Right ventricle myocardium inferior (tissue), 1 donor: Measurements from ENCODE around the gene KMO. TPM values are rescaled to one million over a fixed set of nuclear protein-coding genes. Genes with fewer than 3 reads are reported as not detected.

Experiments used
- ATAC-seq: fragments of 200-7000 bp; cut with Tn5 transposase; one replicate; pipeline ENCODE4 v1.9.1; 2020; ENCODE audit warnings: mild to moderate bottlenecking, moderate library complexity
- DNase-seq: peaks from one replicate; pipeline ENCODE4 v3.0.0; 2021; ENCODE audit errors: missing footprints
- intact Hi-C: fragments of 100-400 bp; cut with DNase I; formaldehyde crosslinking; loops from one replicate; pipeline ENCODE4 v1.11.0; 2022
- total RNA-seq: library from RNA; stranded (reverse); fragmentation: NEBNext Ultra II Directional; extraction: Animal tissue kit (Norgen Biotek cat#: 25700); gene quantifications from one replicate; pipeline ENCODE4 v1.2.1, GENCODE V29; 2021
- donor health status: DM: no; HTN: yes; CAD: no; lungs with severe emphysema.

Gene KMO
- total RNA-seq, 1 donor from 2014 or later, result 0.22 TPM

- no peak for DNase-seq
- intact Hi-C loops, result no loop called here
- no peak for ATAC-seq
These were observed 57.3 kb downstream of the KMO start for GRCh38 chr1:241589521-241589920.

- intact Hi-C loops, result no loop called here
- DNase-seq, result no peak
- no peak for ATAC-seq
These were observed 58.5 kb downstream of the KMO start for GRCh38 chr1:241590719-241591118.

- no peak for ATAC-seq
- intact Hi-C loops, result no loop called here
These were observed 59.1 kb downstream of the KMO start for GRCh38 chr1:241591317-241591716.

GRCh38 chr1:241591736-241592135 lies 59.6 kb downstream of the KMO start:
- ATAC-seq (no peak), DNase-seq (no peak)

More at GRCh38 chr1:241591317-241591716, 59.1 kb downstream of the KMO start:
- DNase-seq, result no peak

GRCh38 chr1:241592273-241592958 lies 60.2 kb downstream of the KMO start:
- ATAC-seq, result no peak

More at GRCh38 chr1:241591736-241592135, 59.6 kb downstream of the KMO start:
- intact Hi-C loops, result no loop called here

GRCh38 chr1:241593186-241593585 lies 61.0 kb downstream of the KMO start:
- no peak for ATAC-seq
- intact Hi-C loops, result no loop called here

More at GRCh38 chr1:241592273-241592958, 60.2 kb downstream of the KMO start:
- DNase-seq, result no peak
- intact Hi-C loops, result no loop called here

DNA sequence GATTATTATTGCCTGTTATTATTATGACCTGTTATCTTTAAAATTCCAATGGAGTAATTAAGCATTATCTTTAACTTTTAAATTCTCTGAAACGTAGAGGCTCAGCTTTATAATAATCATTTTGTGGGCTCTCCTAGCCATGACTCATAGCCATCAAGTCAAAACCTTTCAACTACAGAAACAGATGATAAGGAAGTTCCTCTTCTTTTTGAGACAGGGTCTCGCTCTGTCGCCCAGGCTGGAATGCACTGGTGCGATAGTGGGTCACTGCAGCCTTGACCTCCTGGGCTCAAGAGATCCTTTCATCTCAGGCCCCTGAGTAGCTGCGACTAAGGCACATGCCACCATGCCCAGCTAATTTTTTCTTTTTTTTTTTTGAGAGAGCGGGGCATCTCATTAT lies 64.5 kb downstream of the KMO start:
- DNase-seq, result no peak
- intact Hi-C loops, result no loop called here
- no peak for ATAC-seq

More at GRCh38 chr1:241593186-241593585, 61.0 kb downstream of the KMO start:
- DNase-seq, result no peak

GRCh38 chr1:241598249-241598648 lies 66.1 kb downstream of the KMO start:
- intact Hi-C loops, result no loop called here
- ATAC-seq, result no peak
- DNase-seq, result no peak

GRCh38 chr1:241600496-241600901 lies 68.3 kb downstream of the KMO start:
- no peak for DNase-seq
- no peak for ATAC-seq
- intact Hi-C loops, result no loop called here

GRCh38 chr1:241603731-241604245 lies 71.6 kb downstream of the KMO start:
- ATAC-seq (no peak), DNase-seq (no peak)
- intact Hi-C loops, result no loop called here

DNA sequence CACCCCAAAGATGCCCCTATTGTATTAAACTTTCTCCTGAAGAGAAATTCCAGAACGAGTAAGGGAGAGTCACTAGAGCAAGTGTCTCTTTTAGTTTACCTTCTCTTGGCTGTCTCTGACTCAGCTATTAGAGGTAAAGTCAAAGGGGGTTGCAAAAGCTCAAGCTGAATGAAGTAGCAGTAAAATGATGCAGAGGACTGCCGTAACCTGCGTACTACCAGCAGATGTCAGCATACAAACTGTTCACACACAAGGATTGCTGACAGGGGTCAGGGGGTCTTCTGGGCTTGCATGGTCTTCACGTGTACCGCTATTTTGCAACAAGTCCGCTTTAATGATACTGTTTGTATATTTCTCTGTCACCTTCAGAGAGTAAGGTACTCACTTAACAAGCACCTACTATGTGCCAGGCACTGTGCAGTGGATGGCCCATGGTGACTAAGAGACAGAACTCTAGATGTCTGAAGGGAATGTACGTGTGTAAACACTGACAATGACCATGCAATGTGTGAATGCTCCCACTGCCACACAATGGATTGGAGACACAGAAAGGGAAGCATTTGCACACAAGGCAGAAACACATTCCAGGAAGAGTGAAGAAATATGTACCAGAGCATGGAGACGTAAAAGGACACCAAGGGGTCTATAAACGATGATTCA lies 73.1 kb downstream of the KMO start:
- ATAC-seq (no peak), DNase-seq (no peak)
- intact Hi-C loops, result no loop called here

DNA sequence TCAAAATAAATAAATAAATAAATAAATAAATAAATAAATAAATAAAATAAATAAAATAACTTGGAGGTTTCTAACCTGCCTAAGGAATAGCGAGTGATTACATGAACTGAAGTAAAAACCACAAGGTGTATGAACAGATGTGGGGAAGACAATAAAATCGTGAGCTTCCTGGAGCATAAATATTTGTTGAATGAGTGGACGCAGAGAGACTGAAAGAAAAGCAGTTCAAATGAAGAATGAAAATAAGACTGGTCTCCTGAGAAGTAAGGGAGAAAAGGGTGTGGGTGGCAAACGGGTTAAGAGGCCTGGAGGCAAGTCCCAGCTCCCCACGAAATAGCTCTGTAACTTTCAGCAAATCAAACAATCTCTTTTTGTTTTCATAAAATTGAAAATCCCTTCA lies 74.4 kb downstream of the KMO start:
- intact Hi-C loops, result no loop called here
- ATAC-seq (no peak), DNase-seq (no peak)

GRCh38 chr1:241607497-241607896 lies 75.3 kb downstream of the KMO start:
- no peak for ATAC-seq
- intact Hi-C loops, result no loop called here
- DNase-seq, result no peak

GRCh38 chr1:241608379-241609033 lies 76.3 kb downstream of the KMO start:
- no peak for DNase-seq
- intact Hi-C loops, result no loop called here
- ATAC-seq, result no peak

GRCh38 chr1:241610056-241610815 lies 78.1 kb downstream of the KMO start:
- ATAC-seq, result peak; percentile 70
- DNase-seq, result no peak
- intact Hi-C loops, result loop anchor here (5.0 to 10.0 kb wide), 2 partner anchors 237 to 385 kb away; partner anchors contain the start of genes EXO1 and MAP1LC3C

- ATAC-seq (peak; percentile 83), DNase-seq (no peak)
- intact Hi-C loops, result loop anchor here (5.0 to 10.0 kb wide), 2 partner anchors 236 to 384 kb away; partner anchors contain the start of genes EXO1 and MAP1LC3C
These were observed 78.9 kb downstream of the KMO start for GRCh38 chr1:241611063-241611462.

- ATAC-seq (no peak), DNase-seq (no peak)
- intact Hi-C loops, result loop anchor here (5.0 to 10.0 kb wide), 2 partner anchors 236 to 383 kb away; partner anchors contain the start of genes EXO1 and MAP1LC3C
These were observed 79.6 kb downstream of the KMO start for GRCh38 chr1:241611736-241612135.
